Hepatocyte (in vitro differentiated cells): ENCODE measurements around the gene MYLK3. TPM values are rescaled to one million over a fixed set of nuclear protein-coding genes. Genes with fewer than 3 reads are reported as not detected.

Source experiments
- DNase-seq: peaks from one replicate; pipeline ENCODE4 v3.0.0-alpha.2; 2016; ENCODE audit warnings: low spot score
- H2AFZ ChIP-seq: fragments of 200-600 bp; sonication (generic); 2 replicates; pipeline ENCODE4 v1.6.0; 2016; ENCODE audit warnings: antibody characterized with exemption, mild to moderate bottlenecking
- H3K27ac ChIP-seq: fragments of 200-600 bp; sonication (generic); 2 replicates; pipeline ENCODE4 v1.5.1; 2016; ENCODE audit warnings: mild to moderate bottlenecking
- H3K27me3 ChIP-seq: fragments of 200-600 bp; sonication (generic); 2 replicates; pipeline ENCODE4 v1.6.1; 2016
- H3K36me3 ChIP-seq: fragments of 200-600 bp; sonication (generic); replicated peaks from 2 replicates; pipeline ENCODE4 v1.5.1; 2016; ENCODE audit warnings: low read depth; ENCODE audit not compliant: insufficient read depth
- H3K4me1 ChIP-seq: fragments of 200-600 bp; sonication (generic); 2 replicates; pipeline ENCODE4 v1.5.1; 2016; ENCODE audit warnings: mild to moderate bottlenecking, moderate library complexity; ENCODE audit not compliant: insufficient read depth
- H3K4me2 ChIP-seq: fragments of 200-600 bp; sonication (generic); 2 replicates; pipeline ENCODE4 v1.6.0; 2016
- H3K4me3 ChIP-seq: fragments of 200-600 bp; sonication (generic); 2 replicates; pipeline ENCODE4 v1.5.1; 2016; ENCODE audit warnings: mild to moderate bottlenecking
- H3K79me2 ChIP-seq: fragments of 200-600 bp; sonication (generic); 2 replicates; pipeline ENCODE4 v1.6.0; 2017; ENCODE audit warnings: mild to moderate bottlenecking
- H3K9me2 ChIP-seq: fragments of 200-600 bp; sonication (generic); replicated peaks from 2 replicates; pipeline ENCODE4 v1.6.0; 2017; ENCODE audit warnings: mild to moderate bottlenecking; ENCODE audit not compliant: insufficient read depth
- H3K9me3 ChIP-seq: fragments of 200-600 bp; sonication (generic); 2 replicates; pipeline ENCODE4 v1.5.1; 2016; ENCODE audit warnings: low read depth, mild to moderate bottlenecking
- H4K20me1 ChIP-seq: fragments of 200-600 bp; sonication (generic); 2 replicates; pipeline ENCODE4 v1.6.0; 2016; ENCODE audit warnings: mild to moderate bottlenecking; ENCODE audit not compliant: insufficient read depth, poor library complexity, severe bottlenecking
- EZH2 ChIP-seq: fragments of 200-600 bp; sonication (generic); IDR thresholded peaks from 2 replicates; pipeline ENCODE4 v1.6.1; 2016; ENCODE audit warnings: antibody characterized with exemption, mild to moderate bottlenecking, borderline replicate concordance
- EZH2phosphoT487 ChIP-seq: fragments of 200-600 bp; sonication (generic); IDR thresholded peaks from one replicate; pipeline ENCODE4 v1.6.1; 2018; ENCODE audit warnings: antibody characterized with exemption, mild to moderate bottlenecking, low read depth, moderate library complexity; ENCODE audit not compliant: unreplicated experiment, severe bottlenecking
- WGBS: methylation state at CpG from one replicate; pipeline ENCODE4 v1.1.6; 2016; ENCODE audit warnings: low lambda C conversion rate; ENCODE audit errors: missing lambda C conversion rate; 5-methylcytosine and 5-hydroxymethylcytosine counted together
- polyA plus RNA-seq: library from polyadenylated mRNA; unstranded; fragments of >200 nt; fragmentation: Nextera tagmentation; extraction: Ambion mirVana; gene quantifications from 2 replicates; pipeline ENCODE4 v1.2.1, GENCODE V29; 2016
- total RNA-seq: library from RNA; depleted of rRNA; stranded (reverse); fragments of >200 nt; gene quantifications from 2 replicates; pipeline ENCODE4 v1.2.3, GENCODE V29; 2014
- TF ChIP-seq, protein P1 (sequence below): fragments of 200-600 bp; sonication (generic); IDR thresholded peaks from 2 replicates; pipeline ENCODE4 v1.5.1; 2016; ENCODE audit warnings: antibody characterized with exemption, mild to moderate bottlenecking; ENCODE audit not compliant: poor library complexity

MYLK3 gene
- total and polyA plus RNA-seq, 2 experiments from 2014 or later: 1.9 to 6.5 TPM

DNA sequence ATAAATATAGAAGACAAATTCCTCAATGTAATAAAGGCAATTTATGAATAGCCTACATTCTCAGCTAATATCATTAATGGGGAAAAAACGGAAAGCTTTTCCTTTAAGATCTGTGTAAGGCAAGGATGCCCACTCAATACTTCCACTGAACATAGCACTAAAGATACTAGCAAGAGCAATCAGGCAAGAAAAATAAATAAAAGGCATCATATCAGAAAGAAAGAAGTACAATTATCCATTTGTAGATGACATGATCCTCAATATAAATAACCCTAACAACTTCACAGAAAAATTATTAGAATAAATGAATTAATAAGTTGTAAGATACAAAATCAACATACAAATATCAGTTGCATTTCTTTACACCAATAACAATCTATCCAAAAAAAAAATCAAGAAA lies 45.7 kb upstream of the MYLK3 start:
- no peak overlapping the region for H2AFZ ChIP-seq
- WGBS: 100% methylated on average over 1 of the region's 1 CpG
- H3K79me2 ChIP-seq: no peaks in the 10 kb centered on the region
- peaks cover 8% of the 10 kb centered on the region for H3K9me3 ChIP-seq
- no peaks in the 10 kb centered on the region for H3K4me1 ChIP-seq
- H3K9me2 ChIP-seq: no peaks in the 10 kb centered on the region
- H3K4me2 ChIP-seq: no peak overlapping the region
- no peak for DNase-seq
- H3K27ac ChIP-seq: no peak overlapping the region
- H4K20me1 ChIP-seq: no peaks in the 10 kb centered on the region
- H3K4me3 ChIP-seq: no peak overlapping the region
- TF ChIP-seq, protein P1, sequence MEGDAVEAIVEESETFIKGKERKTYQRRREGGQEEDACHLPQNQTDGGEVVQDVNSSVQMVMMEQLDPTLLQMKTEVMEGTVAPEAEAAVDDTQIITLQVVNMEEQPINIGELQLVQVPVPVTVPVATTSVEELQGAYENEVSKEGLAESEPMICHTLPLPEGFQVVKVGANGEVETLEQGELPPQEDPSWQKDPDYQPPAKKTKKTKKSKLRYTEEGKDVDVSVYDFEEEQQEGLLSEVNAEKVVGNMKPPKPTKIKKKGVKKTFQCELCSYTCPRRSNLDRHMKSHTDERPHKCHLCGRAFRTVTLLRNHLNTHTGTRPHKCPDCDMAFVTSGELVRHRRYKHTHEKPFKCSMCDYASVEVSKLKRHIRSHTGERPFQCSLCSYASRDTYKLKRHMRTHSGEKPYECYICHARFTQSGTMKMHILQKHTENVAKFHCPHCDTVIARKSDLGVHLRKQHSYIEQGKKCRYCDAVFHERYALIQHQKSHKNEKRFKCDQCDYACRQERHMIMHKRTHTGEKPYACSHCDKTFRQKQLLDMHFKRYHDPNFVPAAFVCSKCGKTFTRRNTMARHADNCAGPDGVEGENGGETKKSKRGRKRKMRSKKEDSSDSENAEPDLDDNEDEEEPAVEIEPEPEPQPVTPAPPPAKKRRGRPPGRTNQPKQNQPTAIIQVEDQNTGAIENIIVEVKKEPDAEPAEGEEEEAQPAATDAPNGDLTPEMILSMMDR: no peak
- TF ChIP-seq EZH2phosphoT487 (no peak), EZH2 (no peak)
- H3K27me3 ChIP-seq: no peaks in the 10 kb centered on the region
- H3K36me3 ChIP-seq: no peaks in the 10 kb centered on the region

DNA sequence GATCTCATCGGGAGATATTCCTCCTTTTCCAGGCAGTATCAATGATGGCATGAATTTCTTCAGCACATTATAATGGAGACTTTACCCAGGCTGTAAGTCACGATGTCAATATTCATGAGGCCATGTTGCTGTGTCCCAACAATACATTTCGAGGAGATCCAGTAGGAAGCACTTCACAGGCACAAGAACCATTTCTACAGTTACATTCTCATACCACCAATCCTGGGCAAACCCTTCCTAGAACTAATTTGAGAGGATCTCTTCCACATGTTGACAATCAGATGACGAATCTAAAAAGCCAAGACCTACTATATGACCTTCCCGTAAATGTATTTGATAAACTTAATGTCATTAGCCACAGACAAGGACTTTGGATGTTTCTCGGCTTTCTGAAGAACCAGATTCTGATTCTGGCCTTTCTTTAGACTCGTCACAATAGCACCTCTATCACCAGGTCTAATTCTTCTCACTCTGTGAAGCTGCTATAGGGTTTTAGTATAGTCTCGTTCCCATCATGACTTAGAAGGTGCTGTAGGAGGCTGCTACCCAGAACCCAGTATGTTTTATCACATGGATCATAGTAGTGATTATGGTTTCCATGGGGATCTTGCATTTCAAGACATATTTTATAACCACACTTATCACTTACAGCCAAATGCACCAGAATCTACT lies 42.6 kb upstream of the MYLK3 start:
- Histone ChIP-seq H3K79me2 (no peaks in the 10 kb centered on the region), H3K36me3 (no peaks in the 10 kb centered on the region), H3K4me1 (no peaks in the 10 kb centered on the region), H3K27me3 (no peaks in the 10 kb centered on the region), H3K4me3 (peak overlapping the region; percentile 47), H3K9me2 (no peaks in the 10 kb centered on the region), H3K9me3 (peaks cover 14% of the 10 kb centered on the region), H3K4me2 (peak overlapping the region; percentile 89), H2AFZ (peak overlapping the region; percentile 82), H3K27ac (peak overlapping the region; percentile 62), H4K20me1 (no peaks in the 10 kb centered on the region)
- WGBS: 86% methylated on average over 8 of the region's 8 CpGs
- TF ChIP-seq, protein P1: no peak
- no peak for DNase-seq

DNA sequence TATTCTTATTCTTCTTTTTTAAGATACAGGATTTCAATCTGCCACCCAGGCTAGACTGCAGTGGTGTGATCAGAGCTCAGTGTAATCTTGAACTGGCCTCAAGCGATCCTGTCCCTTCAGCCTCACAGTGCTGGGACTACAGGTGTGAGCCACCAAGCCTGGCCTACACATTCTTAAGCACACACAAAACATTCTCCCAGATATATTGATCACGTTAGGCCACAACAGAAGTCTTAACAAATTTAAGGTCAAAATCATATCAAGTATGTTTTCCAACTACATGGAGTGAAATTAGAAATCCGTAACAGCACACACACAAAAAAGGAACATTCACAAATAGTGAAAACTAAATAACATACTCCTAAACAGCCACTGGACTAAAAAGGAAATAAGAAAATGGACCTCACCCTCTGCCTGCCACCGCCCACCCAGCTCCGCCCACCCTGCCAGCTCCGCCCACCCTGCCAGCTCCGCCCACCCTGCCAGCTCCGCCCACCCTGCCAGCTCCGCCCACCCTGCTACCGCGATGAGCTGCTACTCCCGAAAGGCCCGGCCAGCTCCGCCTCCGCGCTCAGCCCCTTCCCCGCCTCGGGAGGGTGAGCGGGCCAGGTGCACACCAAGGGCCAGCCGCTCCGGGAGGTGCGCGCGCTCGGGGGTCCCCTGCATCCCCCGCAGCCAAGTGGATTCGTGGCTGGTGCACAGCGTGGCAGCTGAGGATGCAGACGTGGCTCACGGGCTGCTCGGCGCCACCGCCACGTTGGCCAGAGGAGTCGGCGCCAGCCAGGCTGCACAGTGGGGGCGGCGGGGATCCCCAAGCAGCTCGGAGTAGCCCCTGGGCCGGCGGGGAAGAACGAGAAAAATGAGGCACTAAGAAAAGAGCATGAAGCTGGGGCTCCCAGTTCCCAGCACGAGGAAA lies 41.6 kb upstream of the MYLK3 start:
- H4K20me1 ChIP-seq: no peaks in the 10 kb centered on the region
- H3K79me2 ChIP-seq: no peaks in the 10 kb centered on the region
- H3K27ac ChIP-seq: peak overlapping the region; percentile 72
- no peaks in the 10 kb centered on the region for H3K9me2 ChIP-seq
- TF ChIP-seq EZH2 (no peak), EZH2phosphoT487 (no peak)
- TF ChIP-seq, protein P1: no peak
- H3K4me2 ChIP-seq: peak overlapping the region; percentile 89
- peaks cover 12% of the 10 kb centered on the region for H3K9me3 ChIP-seq
- no peaks in the 10 kb centered on the region for H3K27me3 ChIP-seq
- peaks cover 6% of the 10 kb centered on the region for H3K4me1 ChIP-seq
- no peaks in the 10 kb centered on the region for H3K36me3 ChIP-seq
- peak; percentile 78 for DNase-seq
- H3K4me3 ChIP-seq: peak overlapping the region; percentile 47
- WGBS: 26% methylated on average over 31 of the region's 43 CpGs
- H2AFZ ChIP-seq: peak overlapping the region; percentile 82
